ENCODE measurements around the gene TTC39C.

TTC39C gene

GRCh38 chr18:23971097-23971440, 43.5 kb upstream of the TTC39C start:
- no peaks in the 10 kb centered on the region for H3K36me3 ChIP-seq (ENCODE audit: insufficient read depth, insufficient read length, low read length)
- H3K9me3 ChIP-seq (ENCODE audit: insufficient read depth, low read length), result no peaks in the 10 kb centered on the region
- no peak for TF ChIP-seq YY1 (IDR thresholded peaks at IDR 0.05; ENCODE audit: insufficient read depth, insufficient read length)
- TF ChIP-seq ZNF274 (IDR thresholded peaks at IDR 0.05; ENCODE audit: low read depth, low read length), result no peak
- TF ChIP-seq SUZ12 (IDR thresholded peaks at IDR 0.05; ENCODE audit: extremely low read depth, insufficient read depth, insufficient read length), result no peak
- no peaks in the 10 kb centered on the region for H3K4me1 ChIP-seq (ENCODE audit: insufficient read depth, insufficient read length)
- H3K4me3 ChIP-seq (ENCODE audit: insufficient read length, low read depth), result no peak overlapping the region
- H3K9ac ChIP-seq (ENCODE audit: insufficient read length, low read depth), result no peak overlapping the region
- no peak for DNase-seq (ENCODE audit: low read depth, low spot score)
- H3K27me3 ChIP-seq (ENCODE audit: insufficient read depth, insufficient read length), result no peaks in the 10 kb centered on the region

GRCh38 chr18:23971666-23972230, 42.8 kb upstream of the TTC39C start:
- TF ChIP-seq YY1 (IDR thresholded peaks at IDR 0.05; ENCODE audit: insufficient read depth, insufficient read length) (no peak), ZNF274 (IDR thresholded peaks at IDR 0.05; ENCODE audit: low read depth, low read length) (no peak), SUZ12 (IDR thresholded peaks at IDR 0.05; ENCODE audit: extremely low read depth, insufficient read depth, insufficient read length) (no peak)
- no peaks in the 10 kb centered on the region for H3K27me3 ChIP-seq (ENCODE audit: insufficient read depth, insufficient read length)
- no peak overlapping the region for H3K9ac ChIP-seq (ENCODE audit: insufficient read length, low read depth)
- H3K4me1 ChIP-seq (ENCODE audit: insufficient read depth, insufficient read length), result no peaks in the 10 kb centered on the region
- no peaks in the 10 kb centered on the region for H3K36me3 ChIP-seq (ENCODE audit: insufficient read depth, insufficient read length, low read length)
- H3K9me3 ChIP-seq (ENCODE audit: insufficient read depth, low read length), result no peaks in the 10 kb centered on the region
- no peak overlapping the region for H3K4me3 ChIP-seq (ENCODE audit: insufficient read length, low read depth)
- no peak for DNase-seq (ENCODE audit: low read depth, low spot score)

GRCh38 chr18:23972453-23972852, 42.1 kb upstream of the TTC39C start:
- Histone ChIP-seq H3K4me1 (ENCODE audit: insufficient read depth, insufficient read length) (no peaks in the 10 kb centered on the region), H3K9ac (ENCODE audit: insufficient read length, low read depth) (no peak overlapping the region), H3K4me3 (ENCODE audit: insufficient read length, low read depth) (no peak overlapping the region), H3K27me3 (ENCODE audit: insufficient read depth, insufficient read length) (no peaks in the 10 kb centered on the region), H3K36me3 (ENCODE audit: insufficient read depth, insufficient read length, low read length) (no peaks in the 10 kb centered on the region), H3K9me3 (ENCODE audit: insufficient read depth, low read length) (no peaks in the 10 kb centered on the region)
- no peak for DNase-seq (ENCODE audit: low read depth, low spot score)
- TF ChIP-seq SUZ12 (IDR thresholded peaks at IDR 0.05; ENCODE audit: extremely low read depth, insufficient read depth, insufficient read length) (no peak), YY1 (IDR thresholded peaks at IDR 0.05; ENCODE audit: insufficient read depth, insufficient read length) (no peak), ZNF274 (IDR thresholded peaks at IDR 0.05; ENCODE audit: low read depth, low read length) (no peak)

- Histone ChIP-seq H3K4me3 (ENCODE audit: insufficient read length, low read depth) (no peak overlapping the region), H3K36me3 (ENCODE audit: insufficient read depth, insufficient read length, low read length) (no peaks in the 10 kb centered on the region), H3K9me3 (ENCODE audit: insufficient read depth, low read length) (no peaks in the 10 kb centered on the region), H3K9ac (ENCODE audit: insufficient read length, low read depth) (no peak overlapping the region), H3K4me1 (ENCODE audit: insufficient read depth, insufficient read length) (no peaks in the 10 kb centered on the region), H3K27me3 (ENCODE audit: insufficient read depth, insufficient read length) (no peaks in the 10 kb centered on the region)
- TF ChIP-seq ZNF274 (IDR thresholded peaks at IDR 0.05; ENCODE audit: low read depth, low read length) (no peak), SUZ12 (IDR thresholded peaks at IDR 0.05; ENCODE audit: extremely low read depth, insufficient read depth, insufficient read length) (no peak), YY1 (IDR thresholded peaks at IDR 0.05; ENCODE audit: insufficient read depth, insufficient read length) (no peak)
- no peak for DNase-seq (ENCODE audit: low read depth, low spot score)
These were observed 37.5 kb upstream of the TTC39C start for GRCh38 chr18:23977103-23977502.

- Histone ChIP-seq H3K4me3 (ENCODE audit: insufficient read length, low read depth) (no peak overlapping the region), H3K9ac (ENCODE audit: insufficient read length, low read depth) (no peak overlapping the region), H3K9me3 (ENCODE audit: insufficient read depth, low read length) (no peaks in the 10 kb centered on the region), H3K36me3 (ENCODE audit: insufficient read depth, insufficient read length, low read length) (no peaks in the 10 kb centered on the region), H3K4me1 (ENCODE audit: insufficient read depth, insufficient read length) (no peaks in the 10 kb centered on the region), H3K27me3 (ENCODE audit: insufficient read depth, insufficient read length) (no peaks in the 10 kb centered on the region)
- DNase-seq (ENCODE audit: low read depth, low spot score), result no peak
- TF ChIP-seq YY1 (IDR thresholded peaks at IDR 0.05; ENCODE audit: insufficient read depth, insufficient read length) (no peak), SUZ12 (IDR thresholded peaks at IDR 0.05; ENCODE audit: extremely low read depth, insufficient read depth, insufficient read length) (no peak), ZNF274 (IDR thresholded peaks at IDR 0.05; ENCODE audit: low read depth, low read length) (no peak)
These were observed 36.7 kb upstream of the TTC39C start for GRCh38 chr18:23977719-23978483.

- TF ChIP-seq SUZ12 (IDR thresholded peaks at IDR 0.05; ENCODE audit: extremely low read depth, insufficient read depth, insufficient read length) (no peak), ZNF274 (IDR thresholded peaks at IDR 0.05; ENCODE audit: low read depth, low read length) (no peak), YY1 (IDR thresholded peaks at IDR 0.05; ENCODE audit: insufficient read depth, insufficient read length) (no peak)
- no peak overlapping the region for H3K4me3 ChIP-seq (ENCODE audit: insufficient read length, low read depth)
- DNase-seq (ENCODE audit: low read depth, low spot score), result no peak
- no peaks in the 10 kb centered on the region for H3K9me3 ChIP-seq (ENCODE audit: insufficient read depth, low read length)
- H3K9ac ChIP-seq (ENCODE audit: insufficient read length, low read depth), result no peak overlapping the region
- H3K36me3 ChIP-seq (ENCODE audit: insufficient read depth, insufficient read length, low read length), result no peaks in the 10 kb centered on the region
- H3K4me1 ChIP-seq (ENCODE audit: insufficient read depth, insufficient read length), result no peaks in the 10 kb centered on the region
- no peaks in the 10 kb centered on the region for H3K27me3 ChIP-seq (ENCODE audit: insufficient read depth, insufficient read length)
These were observed 33.1 kb upstream of the TTC39C start for GRCh38 chr18:23981369-23981980.

Measured in NT2/D1 (cell line).